H9 (cell line): ENCODE measurements around the gene MAPT. TPM values are rescaled to one million over a fixed set of nuclear protein-coding genes. Genes with fewer than 3 reads are reported as not detected.

Source experiments
- DNase-seq: peaks from one replicate; pipeline ENCODE4 v3.0.0-alpha.2; 2017
- H2AFZ ChIP-seq: one replicate; pipeline ENCODE4 v1.6.1; 2013; ENCODE audit warnings: mild to moderate bottlenecking, low read length, control low read depth, moderate library complexity
- H2AK5ac ChIP-seq: 2 replicates; pipeline ENCODE4 v1.6.1; 2013; ENCODE audit warnings: low read length, control low read depth, mixed read lengths; ENCODE audit not compliant: insufficient read length
- H2BK120ac ChIP-seq: one replicate; pipeline ENCODE4 v1.6.1; 2013; ENCODE audit warnings: low read depth, mild to moderate bottlenecking, low read length, control low read depth, inconsistent platforms; ENCODE audit not compliant: poor library complexity, severe bottlenecking
- H2BK12ac ChIP-seq: 2 replicates; pipeline ENCODE4 v1.6.1; 2013; ENCODE audit warnings: low read length, control low read depth, mixed read lengths, low read depth; ENCODE audit not compliant: insufficient read length
- H2BK15ac ChIP-seq: 2 replicates; pipeline ENCODE4 v1.6.1; 2013; ENCODE audit warnings: low read depth, low read length, control low read depth
- H2BK20ac ChIP-seq: one replicate; pipeline ENCODE4 v1.6.1; 2013; ENCODE audit warnings: low read depth, mild to moderate bottlenecking, low read length, control low read depth, inconsistent platforms; ENCODE audit not compliant: poor library complexity, severe bottlenecking
- H2BK5ac ChIP-seq: 2 replicates; pipeline ENCODE4 v1.6.1; 2013; ENCODE audit warnings: low read length, control low read depth, mixed read lengths; ENCODE audit not compliant: insufficient read length
- H3K14ac ChIP-seq: 2 replicates; pipeline ENCODE4 v1.6.1; 2013; ENCODE audit warnings: low read length, control low read depth; ENCODE audit not compliant: insufficient read depth
- H3K18ac ChIP-seq: 2 replicates; pipeline ENCODE4 v1.6.1; 2013; ENCODE audit warnings: low read depth, mild to moderate bottlenecking, mixed read lengths, low read length, control low read depth; ENCODE audit not compliant: insufficient read length
- H3K23ac ChIP-seq: 2 replicates; pipeline ENCODE4 v1.6.1; 2013; ENCODE audit warnings: low read length, control low read depth, mixed read lengths, low read depth; ENCODE audit not compliant: insufficient read length
- H3K23me2 ChIP-seq: 2 replicates; pipeline ENCODE4 v1.6.1; 2013; ENCODE audit warnings: low read depth, mild to moderate bottlenecking, mixed read lengths, low read length, control low read depth; ENCODE audit not compliant: insufficient read length, poor library complexity, severe bottlenecking
- H3K27ac ChIP-seq: 2 replicates; pipeline ENCODE4 v1.5.1; 2013; ENCODE audit warnings: low read length, control low read depth, mixed read lengths, low read depth; ENCODE audit not compliant: insufficient read length
- H3K27me3 ChIP-seq: 2 replicates; pipeline ENCODE4 v1.6.1; 2013; ENCODE audit warnings: low read length, control low read depth, inconsistent platforms; ENCODE audit not compliant: insufficient read depth
- H3K4ac ChIP-seq: 2 replicates; pipeline ENCODE4 v1.6.1; 2013; ENCODE audit warnings: low read depth, mild to moderate bottlenecking, control low read depth, inconsistent platforms, low read length, moderate library complexity
- H3K4me1 ChIP-seq: 2 replicates; pipeline ENCODE4 v1.6.1; 2013; ENCODE audit warnings: low read length, control low read depth, inconsistent platforms; ENCODE audit not compliant: insufficient read depth
- H3K4me2 ChIP-seq: 2 replicates; pipeline ENCODE4 v1.6.1; 2013; ENCODE audit warnings: low read length, control low read depth, mixed read lengths; ENCODE audit not compliant: insufficient read length, insufficient read depth
- H3K56ac ChIP-seq: 2 replicates; pipeline ENCODE4 v1.6.1; 2013; ENCODE audit warnings: low read depth, mild to moderate bottlenecking, mixed read lengths, low read length, control low read depth; ENCODE audit not compliant: insufficient read length
- H3K79me1 ChIP-seq: 2 replicates; pipeline ENCODE4 v1.6.1; 2013; ENCODE audit warnings: low read depth, mild to moderate bottlenecking, moderate library complexity, low read length, control low read depth, inconsistent platforms; ENCODE audit not compliant: insufficient read depth, poor library complexity, severe bottlenecking
- H3K79me2 ChIP-seq: 2 replicates; pipeline ENCODE4 v1.6.1; 2013; ENCODE audit warnings: low read length, control low read depth, inconsistent platforms; ENCODE audit not compliant: insufficient read depth
- H3K9ac ChIP-seq: 2 replicates; pipeline ENCODE4 v1.6.1; 2013; ENCODE audit warnings: low read length, control low read depth, mixed read lengths; ENCODE audit not compliant: insufficient read length; ENCODE audit errors: extremely low read depth
- H3K9me3 ChIP-seq: one replicate; pipeline ENCODE4 v1.6.1; 2013; ENCODE audit warnings: low read depth, low read length, inconsistent platforms; ENCODE audit not compliant: control insufficient read depth
- H3T11ph ChIP-seq: one replicate; pipeline ENCODE4 v1.6.1; 2013; ENCODE audit warnings: mild to moderate bottlenecking, low read length, control low read depth, inconsistent platforms
- H4K20me1 ChIP-seq: one replicate; pipeline ENCODE4 v1.6.1; 2013; ENCODE audit not compliant: control insufficient read depth, insufficient read length, insufficient read depth
- H4K5ac ChIP-seq: 2 replicates; pipeline ENCODE4 v1.6.1; 2013; ENCODE audit warnings: low read depth, mild to moderate bottlenecking, mixed read lengths, low read length, control low read depth; ENCODE audit not compliant: insufficient read length
- H4K8ac ChIP-seq: replicated peaks from 2 replicates; pipeline ENCODE4 v1.6.1; 2013; ENCODE audit warnings: low read length, control low read depth, mixed read lengths, low read depth; ENCODE audit not compliant: insufficient read length
- H4K91ac ChIP-seq: 2 replicates; pipeline ENCODE4 v1.6.1; 2013; ENCODE audit warnings: low read depth, mild to moderate bottlenecking, moderate library complexity, mixed read lengths, low read length, control low read depth; ENCODE audit not compliant: insufficient read length
- H3K27ac Mint-ChIP-seq, 3 experiments: 2 replicates in 2 of 3; 3 replicates in 1 of 3; pipeline ENCODE4 v1.8.0; 2020 to 2021; ENCODE audit warnings: mixed read lengths in 3 of 3, mild to moderate bottlenecking in 1 of 3, moderate library complexity in 1 of 3
- H3K27me3 Mint-ChIP-seq: 2 replicates; pipeline ENCODE4 v1.8.0; 2021; ENCODE audit warnings: low read depth, mild to moderate bottlenecking, moderate library complexity, mixed read lengths
- H3K36me3 Mint-ChIP-seq, 3 experiments: 2 replicates in 2 of 3; 3 replicates in 1 of 3; pipeline ENCODE4 v1.8.0; 2020 to 2021; ENCODE audit warnings: low read depth in 3 of 3, mixed read lengths in 3 of 3; ENCODE audit not compliant: insufficient read depth in 1 of 3
- H3K4me1 Mint-ChIP-seq, 2 experiments: 2 replicates each; pipeline ENCODE4 v1.8.0; 2020; ENCODE audit warnings: mixed read lengths in 2 of 2
- H3K4me3 Mint-ChIP-seq, 2 experiments: 2 replicates in 1 of 2; 3 replicates in 1 of 2; pipeline ENCODE4 v1.8.0; 2020 to 2021; ENCODE audit warnings: mild to moderate bottlenecking in 2 of 2, mixed read lengths in 2 of 2, moderate library complexity in 1 of 2
- H3K9me3 Mint-ChIP-seq, 2 experiments: 2 replicates in 1 of 2; 3 replicates in 1 of 2; pipeline ENCODE4 v1.8.0; 2020; ENCODE audit warnings: mild to moderate bottlenecking in 2 of 2, mixed read lengths in 2 of 2, moderate library complexity in 1 of 2
- WGBS: extraction: QIAGEN DNeasy Blood & Tissue Kit; methylation state at CpG from one replicate; pipeline ENCODE4 v1.1.7; 2013; ENCODE audit warnings: missing lambda C conversion rate, low lambda C conversion rate, mixed read lengths; ENCODE audit not compliant: insufficient read length; ENCODE audit errors: extremely low coverage; 5-methylcytosine and 5-hydroxymethylcytosine counted together
- total RNA-seq: library from RNA; stranded (reverse); gene quantifications from 2 replicates; pipeline ENCODE4 v1.2.1, GENCODE V29; 2021
- TF ChIP-seq, protein P1 (sequence below): fragments of 200-600 bp; sonication (generic); conservative IDR thresholded peaks from 3 replicates; pipeline ENCODE4 v1.8.0; 2021; ENCODE audit warnings: antibody characterized with exemption, mild to moderate bottlenecking

The MAPT gene
- total RNA-seq, 1 experiment from 2014 or later, result 1.6 TPM

DNA sequence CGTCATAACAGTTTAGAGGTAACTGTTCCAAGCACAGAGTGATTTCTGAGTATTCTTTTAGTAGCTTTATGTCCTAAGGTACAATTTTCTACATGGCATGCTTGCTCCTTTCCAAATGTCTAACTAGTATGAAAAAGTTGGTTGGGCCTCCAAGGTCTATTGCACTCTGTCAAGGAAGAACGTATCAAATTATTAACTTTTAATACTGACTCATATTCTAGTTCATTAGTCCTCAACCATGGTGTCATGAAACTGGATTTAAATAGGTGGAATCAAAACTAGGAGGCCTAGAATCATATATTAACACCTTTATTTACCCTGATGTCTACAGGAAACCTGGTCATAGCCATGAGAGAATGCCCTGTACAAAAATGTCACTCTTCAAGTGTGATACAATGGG, 166.1 kb downstream of the MAPT start:
- no peaks in the 10 kb centered on the region for H3K79me2 ChIP-seq
- Mint-ChIP-seq H3K4me1 (peaks cover 34 to 37% of the 10 kb centered on the region in 2 experiments), H3K4me3 (no peak overlapping the region), H3K9me3 (no peaks in the 10 kb centered on the region), H3K27me3 (no peaks in the 10 kb centered on the region), H3K36me3 (peaks cover 13 to 51% (median 39%) of the 10 kb centered on the region in 3 experiments; a peak in 6 of 7 replicates), H3K27ac (no peak overlapping the region)
- H3K4me1 ChIP-seq, result peaks cover 5% of the 10 kb centered on the region
- no peaks in the 10 kb centered on the region for H3K23me2 ChIP-seq
- no peak overlapping the region for H3K4me2 ChIP-seq
- H4K5ac ChIP-seq, result no peak overlapping the region
- DNase-seq, result no peak
- H2AFZ ChIP-seq, result no peak overlapping the region
- no peaks in the 10 kb centered on the region for H3K27me3 ChIP-seq
- no peak overlapping the region for H2BK12ac ChIP-seq
- H2BK120ac ChIP-seq, result no peak overlapping the region
- H2BK15ac ChIP-seq, result no peak overlapping the region
- no peak overlapping the region for H3K56ac ChIP-seq
- no peak overlapping the region for H4K91ac ChIP-seq
- no peak overlapping the region for H3T11ph ChIP-seq
- no peak overlapping the region for H3K27ac ChIP-seq
- no peak overlapping the region for H3K14ac ChIP-seq
- H2BK5ac ChIP-seq, result no peak overlapping the region
- no peaks in the 10 kb centered on the region for H4K20me1 ChIP-seq
- no peak overlapping the region for H3K4ac ChIP-seq
- H3K18ac ChIP-seq, result no peak overlapping the region
- H4K8ac ChIP-seq, result no peak overlapping the region
- TF ChIP-seq, protein P1, sequence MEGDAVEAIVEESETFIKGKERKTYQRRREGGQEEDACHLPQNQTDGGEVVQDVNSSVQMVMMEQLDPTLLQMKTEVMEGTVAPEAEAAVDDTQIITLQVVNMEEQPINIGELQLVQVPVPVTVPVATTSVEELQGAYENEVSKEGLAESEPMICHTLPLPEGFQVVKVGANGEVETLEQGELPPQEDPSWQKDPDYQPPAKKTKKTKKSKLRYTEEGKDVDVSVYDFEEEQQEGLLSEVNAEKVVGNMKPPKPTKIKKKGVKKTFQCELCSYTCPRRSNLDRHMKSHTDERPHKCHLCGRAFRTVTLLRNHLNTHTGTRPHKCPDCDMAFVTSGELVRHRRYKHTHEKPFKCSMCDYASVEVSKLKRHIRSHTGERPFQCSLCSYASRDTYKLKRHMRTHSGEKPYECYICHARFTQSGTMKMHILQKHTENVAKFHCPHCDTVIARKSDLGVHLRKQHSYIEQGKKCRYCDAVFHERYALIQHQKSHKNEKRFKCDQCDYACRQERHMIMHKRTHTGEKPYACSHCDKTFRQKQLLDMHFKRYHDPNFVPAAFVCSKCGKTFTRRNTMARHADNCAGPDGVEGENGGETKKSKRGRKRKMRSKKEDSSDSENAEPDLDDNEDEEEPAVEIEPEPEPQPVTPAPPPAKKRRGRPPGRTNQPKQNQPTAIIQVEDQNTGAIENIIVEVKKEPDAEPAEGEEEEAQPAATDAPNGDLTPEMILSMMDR, result no peak
- H3K9ac ChIP-seq, result no peak overlapping the region
- H3K9me3 ChIP-seq, result no peaks in the 10 kb centered on the region
- WGBS, result no CpG with 5 or more reads among the region's 2 CpGs
- H3K23ac ChIP-seq, result no peak overlapping the region
- no peak overlapping the region for H2BK20ac ChIP-seq
- H3K79me1 ChIP-seq, result no peaks in the 10 kb centered on the region
- H2AK5ac ChIP-seq, result no peak overlapping the region
